GM23338 (cell line): Measurements from ENCODE around the gene RRP1. TPM values are rescaled to one million over a fixed set of nuclear protein-coding genes. Genes with fewer than 3 reads are reported as not detected.
A peak's percentile ranks its signal among the peaks of the same experiment; 100 is the strongest.

ENCODE experiments used
- ATAC-seq: fragments of 200-7000 bp; cut with Tn5 transposase; 3 replicates; pipeline ENCODE4 v1.9.1; 2020
- DNase-seq: peaks from one replicate; pipeline ENCODE4 v3.0.0-alpha.2; 2015; ENCODE audit warnings: low spot score
- H2AFZ ChIP-seq: fragments of 200-600 bp; sonication (generic); 2 replicates; pipeline ENCODE4 v1.8.0; 2016; ENCODE audit warnings: antibody characterized with exemption, mild to moderate bottlenecking, moderate library complexity
- H3F3A ChIP-seq: fragments of 200-600 bp; sonication (generic); replicated peaks from 2 replicates; pipeline ENCODE4 v1.8.0; 2017; ENCODE audit warnings: antibody characterized with exemption, mixed run types, low read depth
- H3K27ac ChIP-seq: fragments of 200-600 bp; sonication (generic); 2 replicates; pipeline ENCODE4 v1.6.1; 2016; ENCODE audit warnings: low read depth
- H3K27me3 ChIP-seq: fragments of 200-600 bp; sonication (generic); 2 replicates; pipeline ENCODE4 v1.8.0; 2016; ENCODE audit warnings: mild to moderate bottlenecking, mixed run types, moderate library complexity; ENCODE audit not compliant: insufficient read depth
- H3K36me3 ChIP-seq: fragments of 200-600 bp; sonication (generic); 2 replicates; pipeline ENCODE4 v1.8.0; 2016; ENCODE audit warnings: mild to moderate bottlenecking; ENCODE audit not compliant: insufficient read depth
- H3K4me1 ChIP-seq: fragments of 200-600 bp; sonication (generic); 2 replicates; pipeline ENCODE4 v1.8.0; 2016; ENCODE audit warnings: mild to moderate bottlenecking, moderate library complexity; ENCODE audit not compliant: insufficient read depth
- H3K4me2 ChIP-seq: fragments of 200-600 bp; sonication (generic); 2 replicates; pipeline ENCODE4 v1.7.1; 2017; ENCODE audit warnings: mixed run types
- H3K4me3 ChIP-seq: fragments of 200-600 bp; sonication (generic); 2 replicates; pipeline ENCODE4 v1.6.1; 2016; ENCODE audit warnings: mixed run types
- H3K79me2 ChIP-seq: fragments of 200-600 bp; sonication (generic); replicated peaks from 2 replicates; pipeline ENCODE4 v1.8.0; 2017; ENCODE audit warnings: mild to moderate bottlenecking; ENCODE audit not compliant: insufficient read depth
- H3K9me2 ChIP-seq: fragments of 200-600 bp; sonication (generic); 2 replicates; pipeline ENCODE4 v1.8.0; 2017; ENCODE audit not compliant: insufficient read depth
- H4K20me1 ChIP-seq: fragments of 200-600 bp; sonication (generic); replicated peaks from 2 replicates; pipeline ENCODE4 v1.8.0; 2017; ENCODE audit warnings: mild to moderate bottlenecking; ENCODE audit not compliant: insufficient read depth
- H3K27ac Mint-ChIP-seq: 2 replicates; pipeline ENCODE4 v1.8.0; 2020; ENCODE audit warnings: inconsistent platforms, mild to moderate bottlenecking, moderate library complexity, mixed read lengths
- H3K27me3 Mint-ChIP-seq: 3 replicates; pipeline ENCODE4 v1.8.0; 2022; ENCODE audit warnings: low read depth, mild to moderate bottlenecking, moderate library complexity, mixed read lengths, inconsistent platforms; ENCODE audit not compliant: insufficient read depth, poor library complexity
- H3K36me3 Mint-ChIP-seq: 3 replicates; pipeline ENCODE4 v1.8.0; 2021; ENCODE audit warnings: low read depth, mild to moderate bottlenecking, inconsistent platforms, moderate library complexity, mixed read lengths
- H3K4me1 Mint-ChIP-seq: 3 replicates; pipeline ENCODE4 v1.8.0; 2020; ENCODE audit warnings: mild to moderate bottlenecking, inconsistent platforms, mixed read lengths
- H3K4me3 Mint-ChIP-seq: 3 replicates; pipeline ENCODE4 v1.8.0; 2021; ENCODE audit warnings: moderate library complexity, mild to moderate bottlenecking, inconsistent platforms, mixed read lengths
- H3K9me3 Mint-ChIP-seq: 3 replicates; pipeline ENCODE4 v1.8.0; 2020; ENCODE audit warnings: moderate library complexity, mild to moderate bottlenecking, inconsistent platforms, mixed read lengths
- CTCF ChIP-seq, 2 experiments: fragments of 200-600 bp in 1 of 2; sonication (generic) in 1 of 2; conservative IDR thresholded peaks; 2 replicates each; pipeline versions ENCODE4 v1.5.1 to v1.6.1; 2016 to 2017; ENCODE audit warnings: antibody characterized with exemption in 2 of 2, low read depth in 2 of 2, mild to moderate bottlenecking in 2 of 2, moderate library complexity in 1 of 2
- EZH2 ChIP-seq: fragments of 200-600 bp; sonication (generic); IDR thresholded peaks from one replicate; pipeline ENCODE4 v1.8.0; 2017; ENCODE audit warnings: antibody characterized with exemption, mild to moderate bottlenecking, low read depth; ENCODE audit not compliant: unreplicated experiment
- NANOG ChIP-seq: IDR thresholded peaks from 2 replicates; pipeline ENCODE4 v1.6.1; 2016; ENCODE audit warnings: antibody characterized with exemption, borderline replicate concordance
- POLR2AphosphoS5 ChIP-seq: IDR thresholded peaks from 2 replicates; pipeline ENCODE4 v1.6.1; 2016; ENCODE audit warnings: antibody characterized with exemption, low read depth
- ZNF114 ChIP-seq: fragments of 250-450 bp; sonication (Bioruptor Pico); IDR thresholded peaks from 2 replicates; pipeline ENCODE4 v1.5.0; 2020; ENCODE audit warnings: mild to moderate bottlenecking, moderate library complexity
- ZNF331 ChIP-seq: fragments of 250-450 bp; sonication (Bioruptor Pico); IDR thresholded peaks from 2 replicates; pipeline ENCODE4 v1.5.0; 2020; ENCODE audit warnings: low read depth, mild to moderate bottlenecking, moderate library complexity
- ZNF462 ChIP-seq: fragments of 250-450 bp; sonication (Bioruptor Pico); IDR thresholded peaks from 2 replicates; pipeline ENCODE4 v1.5.0; 2020; ENCODE audit warnings: mild to moderate bottlenecking, moderate library complexity
- polyA plus RNA-seq: library from polyadenylated mRNA; unstranded; fragments of >200 nt; fragmentation: Nextera tagmentation; extraction: Ambion mirVana; gene quantifications from 2 replicates; pipeline ENCODE4 v1.2.1, GENCODE V29; 2016
- total RNA-seq: library from RNA; depleted of rRNA; stranded (reverse); fragments of >200 nt; shearing (Covaris generic); gene quantifications from 2 replicates; pipeline ENCODE4 v1.2.3, GENCODE V29; 2014

RRP1 gene
- total and polyA plus RNA-seq, 2 experiments from 2014 or later = 36.5 to 63.5 TPM

GRCh38 chr21:43749651-43750262 lies 39.6 kb upstream of the RRP1 start:
- Mint-ChIP-seq H3K4me1 (no peaks in the 10 kb centered on the region), H3K27ac (no peak overlapping the region), H3K27me3 (peaks cover 7% of the 10 kb centered on the region), H3K4me3 (no peak overlapping the region), H3K9me3 (no peaks in the 10 kb centered on the region), H3K36me3 (peaks cover 47% of the 10 kb centered on the region)
- no peak for TF ChIP-seq POLR2AphosphoS5
- TF ChIP-seq NANOG = no peak
- Histone ChIP-seq H2AFZ (no peak overlapping the region), H3K4me2 (no peak overlapping the region), H3K9me2 (no peaks in the 10 kb centered on the region), H3K4me3 (no peak overlapping the region), H3K36me3 (no peaks in the 10 kb centered on the region), H3K27me3 (no peaks in the 10 kb centered on the region), H4K20me1 (peaks cover 4% of the 10 kb centered on the region; the same call in 1 of the 2 replicates), H3K79me2 (no peaks in the 10 kb centered on the region), H3F3A (no peaks in the 10 kb centered on the region), H3K4me1 (no peaks in the 10 kb centered on the region), H3K27ac (no peak overlapping the region)
- no peak for ATAC-seq
- no peak for DNase-seq

- H3K4me2 ChIP-seq = no peak overlapping the region
- peaks cover 42% of the 10 kb centered on the region for H3K36me3 Mint-ChIP-seq
- no peaks in the 10 kb centered on the region for H3K4me1 ChIP-seq
- H3K79me2 ChIP-seq = no peaks in the 10 kb centered on the region
- no peaks in the 10 kb centered on the region for H3K4me1 Mint-ChIP-seq
- no peaks in the 10 kb centered on the region for H3K36me3 ChIP-seq
- no peaks in the 10 kb centered on the region for H3F3A ChIP-seq
- DNase-seq = no peak
- H3K27ac ChIP-seq = no peak overlapping the region
- no peaks in the 10 kb centered on the region for H3K27me3 ChIP-seq
- peaks cover 7% of the 10 kb centered on the region for H3K27me3 Mint-ChIP-seq
- H3K4me3 ChIP-seq = no peak overlapping the region
- H3K4me3 Mint-ChIP-seq = no peak overlapping the region
- peaks cover 4% of the 10 kb centered on the region; the same call in 1 of the 2 replicates for H4K20me1 ChIP-seq
- no peak overlapping the region for H2AFZ ChIP-seq
- no peak for TF ChIP-seq NANOG
- no peaks in the 10 kb centered on the region for H3K9me2 ChIP-seq
- no peaks in the 10 kb centered on the region for H3K9me3 Mint-ChIP-seq
- H3K27ac Mint-ChIP-seq = peak overlapping the region; percentile 35; the same call in 1 of the 2 replicates
- ATAC-seq = no peak
Measured at GRCh38 chr21:43750339-43751033, 38.9 kb upstream of the RRP1 start.

- H3K4me2 ChIP-seq = no peak overlapping the region
- no peaks in the 10 kb centered on the region for H3F3A ChIP-seq
- DNase-seq = no peak
- no peak for ATAC-seq
- H3K27me3 ChIP-seq = no peaks in the 10 kb centered on the region
- peaks cover 7% of the 10 kb centered on the region for H3K27me3 Mint-ChIP-seq
- no peaks in the 10 kb centered on the region for H3K9me2 ChIP-seq
- H3K4me1 Mint-ChIP-seq = no peaks in the 10 kb centered on the region
- no peaks in the 10 kb centered on the region for H3K4me1 ChIP-seq
- no peak overlapping the region for H3K27ac ChIP-seq
- no peaks in the 10 kb centered on the region for H4K20me1 ChIP-seq
- no peaks in the 10 kb centered on the region for H3K9me3 Mint-ChIP-seq
- H3K36me3 ChIP-seq = no peaks in the 10 kb centered on the region
- H2AFZ ChIP-seq = no peak overlapping the region
- no peak overlapping the region for H3K4me3 ChIP-seq
- H3K36me3 Mint-ChIP-seq = peaks cover 51% of the 10 kb centered on the region
- H3K79me2 ChIP-seq = no peaks in the 10 kb centered on the region
- H3K27ac Mint-ChIP-seq = no peak overlapping the region
- no peak overlapping the region for H3K4me3 Mint-ChIP-seq
- TF ChIP-seq EZH2 (no peak), CTCF (conservative IDR thresholded peaks at IDR 0.05; ENCODE audit: low read depth in 2 of 2) (no peak), ZNF114 (CRISPR knock-in tag) (no peak), ZNF462 (CRISPR knock-in tag) (no peak), ZNF331 (CRISPR knock-in tag) (no peak)
Measured at GRCh38 chr21:43751955-43752591, 37.3 kb upstream of the RRP1 start.
